Activated naive CD8-positive, alpha-beta T cell (primary cell): Measurements from ENCODE around the gene CDKN1C.

Experiments
- H3K27ac Mint-ChIP-seq: one replicate; pipeline ENCODE4 v1.8.0; 2021; ENCODE audit warnings: mixed read lengths
- H3K27me3 Mint-ChIP-seq: one replicate; pipeline ENCODE4 v1.8.0; 2021; ENCODE audit warnings: mixed read lengths
- H3K36me3 Mint-ChIP-seq: one replicate; pipeline ENCODE4 v1.8.0; 2021; ENCODE audit warnings: mixed read lengths
- H3K4me1 Mint-ChIP-seq: one replicate; pipeline ENCODE4 v1.8.0; 2021; ENCODE audit warnings: low read depth, mixed read lengths
- H3K4me3 Mint-ChIP-seq: one replicate; pipeline ENCODE4 v1.8.0; 2021; ENCODE audit warnings: mild to moderate bottlenecking, mixed read lengths
- H3K9me3 Mint-ChIP-seq: one replicate; pipeline ENCODE4 v1.8.0; 2021; ENCODE audit warnings: low read depth, mixed read lengths

Gene CDKN1C

DNA sequence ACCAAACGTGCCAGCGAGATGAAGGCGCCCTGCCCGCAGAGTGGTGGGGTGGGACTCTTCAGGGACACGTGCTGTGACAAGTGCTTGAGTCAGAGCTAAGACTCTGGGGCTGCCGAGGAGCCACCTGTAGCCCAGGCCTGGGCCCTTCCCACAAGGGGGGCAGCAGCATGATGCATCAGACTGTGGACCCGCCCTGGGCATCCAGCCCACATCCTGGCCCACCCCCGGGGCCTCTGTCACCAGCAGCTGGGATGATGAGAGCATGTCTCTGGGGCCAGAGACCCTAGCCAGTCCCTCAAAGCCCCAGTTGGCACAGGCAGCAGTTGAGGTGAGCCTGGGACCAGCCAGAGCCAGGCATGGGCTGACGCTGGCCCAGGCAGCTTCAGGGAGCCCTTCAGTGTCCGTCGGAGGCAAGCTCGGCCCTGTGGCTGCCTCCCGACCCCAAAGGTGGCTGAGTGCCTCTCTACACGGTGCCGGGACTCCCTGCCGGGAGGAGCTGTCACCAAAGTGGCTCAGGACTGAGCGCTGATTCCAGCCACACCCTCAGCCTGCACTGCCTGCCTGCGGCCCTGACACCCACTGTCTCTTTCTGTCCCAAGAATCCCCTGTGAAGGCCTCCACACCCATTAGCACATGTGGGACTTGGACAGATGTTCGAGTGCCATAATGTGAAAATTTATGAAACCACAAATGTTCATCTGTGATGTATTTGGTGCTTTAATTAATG lies 41.3 kb downstream of the CDKN1C start:
- Mint-ChIP-seq H3K4me1 (peaks cover 2% of the 10 kb centered on the region), H3K9me3 (no peaks in the 10 kb centered on the region), H3K27ac (no peak overlapping the region)

GRCh38 chr11:2843551-2843950 lies 42.0 kb downstream of the CDKN1C start:
- Mint-ChIP-seq H3K27ac (no peak overlapping the region), H3K4me1 (peaks cover 2% of the 10 kb centered on the region), H3K36me3 (no peaks in the 10 kb centered on the region), H3K27me3 (no peaks in the 10 kb centered on the region), H3K4me3 (no peak overlapping the region), H3K9me3 (no peaks in the 10 kb centered on the region)

More for the DNA sequence above, 41.3 kb downstream of the CDKN1C start:
- Mint-ChIP-seq H3K27me3 (no peaks in the 10 kb centered on the region), H3K4me3 (no peak overlapping the region), H3K36me3 (peaks cover 2% of the 10 kb centered on the region)

- Mint-ChIP-seq H3K9me3 (no peaks in the 10 kb centered on the region), H3K36me3 (no peaks in the 10 kb centered on the region), H3K4me3 (no peak overlapping the region), H3K4me1 (peaks cover 2% of the 10 kb centered on the region), H3K27me3 (no peaks in the 10 kb centered on the region), H3K27ac (no peak overlapping the region)
Measured at GRCh38 chr11:2842876-2843275, 42.7 kb downstream of the CDKN1C start.

- H3K36me3 Mint-ChIP-seq, result no peaks in the 10 kb centered on the region
- no peaks in the 10 kb centered on the region for H3K9me3 Mint-ChIP-seq
- H3K27ac Mint-ChIP-seq, result no peak overlapping the region
- H3K4me1 Mint-ChIP-seq, result peaks cover 2% of the 10 kb centered on the region
- H3K27me3 Mint-ChIP-seq, result no peaks in the 10 kb centered on the region
- no peak overlapping the region for H3K4me3 Mint-ChIP-seq
Measured at GRCh38 chr11:2841411-2842190, 44.0 kb downstream of the CDKN1C start.

DNA sequence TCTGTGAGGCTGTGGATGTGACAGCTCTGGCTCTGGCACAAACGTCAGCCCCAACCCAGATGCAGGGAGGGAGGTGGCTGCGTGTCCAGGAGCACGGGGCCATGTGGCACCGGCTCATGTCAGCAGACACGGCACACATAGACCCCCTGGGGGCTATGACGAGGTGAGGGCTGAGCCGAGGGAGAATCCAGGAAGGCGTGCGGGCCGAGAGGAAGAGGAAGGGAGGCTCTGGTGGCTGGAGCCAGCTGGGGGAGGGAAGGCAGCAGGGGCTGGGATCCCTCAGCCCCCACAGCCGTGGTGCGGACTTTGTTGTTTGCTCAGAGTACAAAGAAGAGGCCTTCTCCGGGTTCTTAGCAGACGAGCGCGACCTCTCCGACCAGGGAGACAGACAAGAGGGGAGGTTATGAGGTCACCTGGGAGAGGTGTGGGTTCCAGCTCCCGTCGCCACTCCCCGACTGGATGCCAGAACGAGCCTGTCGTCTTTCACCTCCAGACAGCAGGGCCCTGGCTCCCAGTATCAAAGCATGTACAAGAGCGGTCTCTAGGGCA lies 46.1 kb downstream of the CDKN1C start:
- no peaks in the 10 kb centered on the region for H3K36me3 Mint-ChIP-seq
- H3K4me3 Mint-ChIP-seq, result no peak overlapping the region
- H3K27ac Mint-ChIP-seq, result no peak overlapping the region
- H3K4me1 Mint-ChIP-seq, result peaks cover 2% of the 10 kb centered on the region
- H3K9me3 Mint-ChIP-seq, result no peaks in the 10 kb centered on the region
- no peaks in the 10 kb centered on the region for H3K27me3 Mint-ChIP-seq

DNA sequence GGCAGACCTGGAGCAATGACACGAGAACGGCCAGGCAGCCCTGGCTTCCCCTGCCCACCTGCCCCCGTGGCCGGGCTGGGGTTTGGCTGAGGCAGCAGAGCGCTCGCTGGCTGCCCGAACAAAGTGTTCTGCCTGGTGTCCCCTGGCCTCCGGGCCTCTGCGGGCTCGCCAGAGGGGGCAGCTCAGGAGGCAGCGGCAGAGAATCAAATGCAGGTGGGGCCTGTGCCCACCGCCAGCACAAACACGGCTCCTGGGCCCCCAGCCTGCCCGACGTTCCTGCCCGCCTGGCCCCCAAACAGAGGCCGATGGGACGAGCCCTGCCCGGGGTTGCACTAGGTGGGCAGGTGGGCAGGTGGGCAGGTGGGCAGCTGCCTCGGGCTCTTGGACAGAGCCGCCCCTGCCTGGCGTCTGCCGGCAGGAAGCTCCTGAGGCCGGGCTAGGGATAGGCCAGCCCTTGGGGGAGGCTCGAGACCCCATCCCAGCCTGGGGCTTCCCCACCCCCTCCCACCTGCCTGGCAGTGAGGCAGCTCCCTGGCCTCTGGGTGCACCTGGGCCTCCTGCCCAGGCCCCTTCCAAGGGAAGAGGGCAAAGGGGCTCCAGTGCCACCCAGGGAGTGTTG lies 46.8 kb downstream of the CDKN1C start:
- H3K9me3 Mint-ChIP-seq, result no peaks in the 10 kb centered on the region
- H3K36me3 Mint-ChIP-seq, result no peaks in the 10 kb centered on the region
- no peaks in the 10 kb centered on the region for H3K27me3 Mint-ChIP-seq
- no peak overlapping the region for H3K4me3 Mint-ChIP-seq
- peaks cover 2% of the 10 kb centered on the region for H3K4me1 Mint-ChIP-seq
- H3K27ac Mint-ChIP-seq, result no peak overlapping the region

DNA sequence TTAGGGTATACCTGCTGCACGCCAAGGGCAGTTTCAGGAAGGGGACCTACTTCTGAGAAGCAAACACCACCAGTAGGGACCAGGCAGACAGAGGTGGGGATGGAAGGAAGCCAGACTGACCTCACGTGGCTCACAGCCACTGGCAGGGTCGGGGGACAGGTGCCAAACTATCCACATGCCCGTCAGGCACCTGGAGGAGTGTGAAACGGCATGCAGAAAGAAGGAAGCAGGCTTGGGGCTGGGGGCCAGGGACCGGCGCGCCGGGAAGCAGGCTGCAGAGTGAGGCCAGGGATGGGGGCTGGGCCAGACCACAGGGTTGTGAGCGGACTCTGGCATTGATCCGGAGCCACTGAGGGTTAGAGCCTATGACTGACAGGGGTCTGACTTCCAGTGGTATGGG lies 47.5 kb downstream of the CDKN1C start:
- H3K27ac Mint-ChIP-seq, result no peak overlapping the region

GRCh38 chr11:2837651-2838050 lies 47.9 kb downstream of the CDKN1C start:
- H3K27me3 Mint-ChIP-seq, result no peaks in the 10 kb centered on the region
- H3K4me3 Mint-ChIP-seq, result no peak overlapping the region
- no peaks in the 10 kb centered on the region for H3K4me1 Mint-ChIP-seq
- no peaks in the 10 kb centered on the region for H3K36me3 Mint-ChIP-seq
- H3K9me3 Mint-ChIP-seq, result no peaks in the 10 kb centered on the region
- no peak overlapping the region for H3K27ac Mint-ChIP-seq

More for the DNA sequence above, 47.5 kb downstream of the CDKN1C start:
- no peaks in the 10 kb centered on the region for H3K4me1 Mint-ChIP-seq
- no peak overlapping the region for H3K4me3 Mint-ChIP-seq
- H3K9me3 Mint-ChIP-seq, result no peaks in the 10 kb centered on the region
- H3K36me3 Mint-ChIP-seq, result no peaks in the 10 kb centered on the region
- H3K27me3 Mint-ChIP-seq, result no peaks in the 10 kb centered on the region

- no peaks in the 10 kb centered on the region for H3K9me3 Mint-ChIP-seq
- no peak overlapping the region for H3K4me3 Mint-ChIP-seq
- H3K27me3 Mint-ChIP-seq, result no peaks in the 10 kb centered on the region
- H3K4me1 Mint-ChIP-seq, result no peaks in the 10 kb centered on the region
- H3K27ac Mint-ChIP-seq, result no peak overlapping the region
- H3K36me3 Mint-ChIP-seq, result no peaks in the 10 kb centered on the region
Measured at GRCh38 chr11:2837096-2837601, 48.4 kb downstream of the CDKN1C start.

GRCh38 chr11:2836315-2837095 lies 49.1 kb downstream of the CDKN1C start:
- no peaks in the 10 kb centered on the region for H3K36me3 Mint-ChIP-seq
- no peak overlapping the region for H3K4me3 Mint-ChIP-seq
- no peak overlapping the region for H3K27ac Mint-ChIP-seq
- H3K4me1 Mint-ChIP-seq, result no peaks in the 10 kb centered on the region
- H3K27me3 Mint-ChIP-seq, result no peaks in the 10 kb centered on the region
- H3K9me3 Mint-ChIP-seq, result no peaks in the 10 kb centered on the region

DNA sequence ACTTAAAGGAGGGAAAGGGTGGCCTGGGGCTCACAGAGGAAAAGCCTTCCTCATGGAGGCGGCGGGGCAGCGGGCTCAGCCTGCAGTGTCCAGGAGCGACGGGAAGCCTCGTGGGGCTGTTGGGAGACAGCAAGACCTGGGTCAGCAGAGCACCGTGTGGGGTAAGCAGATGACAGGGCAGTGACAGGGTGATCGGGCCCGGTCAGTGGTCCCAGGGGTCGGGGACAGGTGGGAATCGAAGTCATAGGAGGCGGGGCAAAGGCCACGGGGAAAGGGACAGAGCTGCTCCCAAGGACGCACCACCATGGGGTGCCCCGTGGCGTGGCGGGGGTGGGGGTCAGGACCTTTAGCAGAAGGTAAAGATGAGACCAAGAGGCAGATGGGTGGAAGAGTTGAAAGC lies 49.8 kb downstream of the CDKN1C start:
- H3K4me3 Mint-ChIP-seq, result no peak overlapping the region
- H3K36me3 Mint-ChIP-seq, result no peaks in the 10 kb centered on the region
- no peaks in the 10 kb centered on the region for H3K4me1 Mint-ChIP-seq
- H3K27me3 Mint-ChIP-seq, result no peaks in the 10 kb centered on the region
- H3K9me3 Mint-ChIP-seq, result no peaks in the 10 kb centered on the region
- no peak overlapping the region for H3K27ac Mint-ChIP-seq

DNA sequence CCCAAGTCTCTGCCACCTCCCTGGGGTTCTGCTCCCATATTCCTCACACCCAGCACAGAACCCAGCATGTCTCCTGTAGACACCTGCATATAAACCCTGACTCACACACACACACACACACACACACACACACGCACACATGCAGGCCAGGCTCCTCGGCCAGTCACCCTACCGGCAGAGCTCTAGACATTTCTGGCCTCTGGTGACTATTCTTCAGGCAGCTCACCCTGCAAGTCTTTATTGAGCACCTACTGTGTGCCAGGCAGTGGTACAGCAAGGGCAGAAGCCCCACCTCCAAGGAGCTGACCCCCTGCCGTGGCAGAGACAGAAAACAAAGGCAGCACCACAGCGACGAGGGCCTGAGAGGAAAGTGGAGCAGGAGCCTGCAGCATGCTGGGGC lies 50.3 kb downstream of the CDKN1C start:
- H3K4me3 Mint-ChIP-seq, result no peak overlapping the region

GRCh38 chr11:2834503-2835273 lies 50.9 kb downstream of the CDKN1C start:
- Mint-ChIP-seq H3K27ac (no peak overlapping the region), H3K27me3 (no peaks in the 10 kb centered on the region), H3K4me1 (no peaks in the 10 kb centered on the region), H3K4me3 (no peak overlapping the region), H3K9me3 (no peaks in the 10 kb centered on the region), H3K36me3 (no peaks in the 10 kb centered on the region)

More for the DNA sequence above, 50.3 kb downstream of the CDKN1C start:
- H3K9me3 Mint-ChIP-seq, result no peaks in the 10 kb centered on the region
- no peaks in the 10 kb centered on the region for H3K36me3 Mint-ChIP-seq
- no peak overlapping the region for H3K27ac Mint-ChIP-seq
- no peaks in the 10 kb centered on the region for H3K27me3 Mint-ChIP-seq
- no peaks in the 10 kb centered on the region for H3K4me1 Mint-ChIP-seq
